ENCODE data around the gene RAPGEF4.
"Not testable (repeated sequence)": the region's sequence is repeated elsewhere in the genome, so short reads cannot be mapped to it uniquely, and the experiment has no call there.

RAPGEF4 gene

DNA sequence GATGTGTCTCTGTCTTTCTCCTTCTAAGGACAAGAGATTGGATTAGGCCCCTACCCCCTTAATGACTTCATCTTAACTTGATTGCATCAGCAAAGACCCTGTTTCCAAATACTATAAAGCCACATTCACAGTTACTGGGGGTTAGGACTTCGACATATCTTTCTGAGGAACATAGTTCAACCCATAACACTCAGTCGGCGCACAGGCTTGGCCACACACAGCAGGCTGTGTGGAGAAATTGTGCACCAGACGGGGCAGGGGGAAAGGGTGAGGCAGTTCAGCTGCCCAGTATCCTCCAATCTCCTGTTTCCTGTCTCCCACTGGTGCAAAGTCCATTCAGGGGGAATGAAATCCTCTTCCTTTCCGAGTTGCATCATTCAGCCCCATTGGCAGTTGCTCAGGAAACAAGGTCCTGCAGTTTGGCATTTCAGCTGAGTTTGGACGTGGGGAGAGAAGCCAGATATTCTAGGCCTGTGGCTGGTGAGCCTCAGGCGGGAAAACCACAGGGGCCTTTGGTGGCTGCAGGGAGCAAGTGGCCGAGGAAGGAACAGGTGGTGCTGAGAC, 9.4 kb upstream of the RAPGEF4 start:
- DNase-seq (ENCODE audit: low spot score) = no peak

DNA sequence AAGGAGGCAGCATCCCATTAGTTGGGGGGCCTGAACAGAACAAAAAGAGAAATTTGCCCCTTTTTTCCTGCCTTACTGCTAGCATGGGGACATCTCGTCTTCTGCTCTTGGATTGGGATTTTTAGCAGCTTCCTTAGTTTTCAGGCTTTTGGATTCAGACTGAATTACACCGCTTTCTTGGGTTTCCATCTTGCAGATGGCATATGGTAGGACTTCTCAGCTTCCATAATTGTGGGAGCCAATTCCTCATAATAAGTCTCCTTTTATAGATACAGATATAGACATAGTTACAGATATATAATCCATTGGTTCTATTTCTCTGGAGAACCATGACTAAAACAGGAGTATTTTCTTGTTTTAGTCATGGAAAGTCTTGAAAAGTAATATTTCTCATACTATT, 5.2 kb upstream of the RAPGEF4 start:
- no peak for DNase-seq (ENCODE audit: low spot score)

DNA sequence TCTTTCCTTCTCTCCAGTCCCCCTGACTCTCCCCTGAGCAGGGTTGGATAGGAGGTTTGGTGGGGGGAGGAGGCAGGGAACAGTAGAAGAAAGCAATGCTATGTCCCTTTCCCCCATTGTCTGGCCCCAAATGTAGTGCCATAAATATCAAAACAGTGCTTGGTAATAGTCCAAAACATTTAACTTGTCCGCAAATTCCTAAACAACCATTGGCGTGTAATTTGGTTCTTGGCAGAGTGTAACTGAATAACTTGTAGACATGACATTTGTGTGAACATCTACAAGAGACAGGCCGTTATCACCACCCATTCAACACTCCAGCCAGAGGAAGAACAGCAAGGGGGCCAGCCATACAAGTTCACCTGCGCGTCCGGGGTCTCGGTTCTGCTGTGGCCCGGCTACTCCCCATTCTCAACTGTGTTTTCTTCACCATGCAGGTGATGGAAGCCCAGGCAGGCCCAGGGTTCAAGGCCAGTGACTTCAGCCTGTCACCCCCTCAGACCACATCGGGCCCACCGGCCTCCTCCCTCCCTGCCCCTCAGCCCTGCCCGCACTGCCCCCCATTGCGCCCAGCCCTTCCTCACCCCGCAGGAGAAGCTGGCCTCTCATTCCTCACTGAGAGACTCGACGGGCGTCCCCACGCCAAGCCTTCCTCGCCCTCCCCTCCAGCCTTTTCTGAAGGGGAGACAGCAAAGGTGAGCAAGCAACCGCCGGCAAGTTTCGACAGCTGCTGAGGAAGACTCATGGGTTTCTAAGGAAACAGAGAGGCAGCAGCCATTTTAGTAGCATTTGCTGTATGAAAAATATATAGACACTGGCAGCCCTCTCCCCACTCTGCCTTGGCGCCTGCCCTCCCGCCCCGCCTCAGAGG, 699 bp upstream of the RAPGEF4 start:
- DNase-seq (ENCODE audit: low spot score) = no peak

DNA sequence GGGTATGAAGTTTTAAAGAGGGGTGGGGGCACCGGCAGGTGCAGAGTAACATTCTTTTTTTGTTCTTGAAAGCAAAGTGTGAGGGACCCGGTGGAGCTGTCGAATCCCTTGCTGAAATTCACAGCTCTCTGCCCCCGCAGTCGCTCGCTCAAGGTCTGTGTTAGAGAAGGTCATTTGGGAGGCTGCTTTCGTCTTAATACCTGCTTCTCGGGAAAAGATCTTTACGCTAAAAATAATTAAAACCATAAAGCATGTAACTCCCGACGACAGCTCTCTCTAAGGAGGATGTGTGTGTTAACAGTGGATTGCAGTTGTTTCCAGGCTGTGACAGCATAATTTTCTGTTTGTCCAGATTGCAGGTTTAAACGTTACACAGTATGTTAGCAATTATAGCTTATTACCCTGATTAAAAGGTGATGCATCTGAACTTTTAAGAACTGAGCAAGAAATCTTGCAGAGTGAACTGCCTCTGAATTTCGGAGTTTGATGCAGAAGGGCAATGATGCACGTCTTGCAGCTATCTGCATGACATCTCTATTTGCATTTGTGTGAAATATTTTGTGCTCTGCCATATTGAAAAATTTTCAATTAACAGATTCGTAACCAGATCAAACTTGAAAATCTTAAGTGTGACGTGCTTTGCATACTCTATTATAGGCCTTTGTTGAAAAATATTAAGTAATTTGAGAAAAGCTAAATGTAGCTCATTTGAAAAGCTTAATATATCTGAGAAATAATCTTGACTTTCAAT, 954 bp downstream of the RAPGEF4 start:
- DNase-seq (ENCODE audit: low spot score) = no peak

DNA sequence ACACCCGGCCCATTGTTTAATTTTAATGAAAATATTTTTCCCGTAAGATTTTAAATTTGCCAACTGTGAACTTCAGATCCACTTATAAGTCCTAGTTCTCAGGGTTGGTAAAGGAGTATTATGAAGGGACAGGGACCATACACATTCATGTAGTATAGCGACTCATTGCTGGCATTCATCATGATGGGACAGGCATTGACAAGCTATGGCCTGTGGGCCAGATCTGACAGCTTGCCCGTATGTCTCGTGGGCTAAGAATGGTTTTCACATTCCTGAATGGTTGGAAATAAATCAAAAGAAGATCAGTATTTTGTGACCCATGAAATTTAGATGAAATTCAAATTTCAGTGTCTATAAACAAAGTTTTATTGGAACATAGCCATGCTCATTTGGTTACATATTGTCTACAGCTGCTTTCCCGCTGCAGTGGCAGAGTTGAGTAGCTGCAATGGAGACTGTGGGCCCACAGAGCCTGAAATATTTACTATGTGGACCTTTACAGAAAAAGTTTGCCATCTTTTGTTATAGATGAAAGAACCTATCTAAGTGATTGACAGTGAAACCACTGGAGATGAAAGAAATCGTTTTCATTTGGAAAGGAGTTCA, 4.1 kb downstream of the RAPGEF4 start:
- no peak for DNase-seq (ENCODE audit: low spot score)

DNA sequence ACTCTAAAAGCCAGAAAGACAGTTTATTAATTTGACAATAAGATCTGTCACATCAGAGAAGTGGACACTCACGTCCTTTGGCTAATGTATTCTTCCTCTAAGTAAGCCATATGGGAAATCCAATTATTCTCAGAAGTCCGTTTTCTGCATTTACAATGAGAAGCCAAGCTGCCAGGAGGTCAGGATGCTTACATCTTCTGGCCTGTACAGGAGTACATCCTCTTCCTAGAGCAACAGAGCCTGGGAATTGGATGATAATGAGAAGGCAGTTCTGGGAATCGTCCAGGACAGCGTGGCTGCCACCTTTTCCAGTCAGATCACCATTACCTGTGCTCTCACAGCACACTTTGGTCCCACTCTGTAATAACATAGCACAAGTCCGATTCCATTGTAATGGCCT, 5.2 kb downstream of the RAPGEF4 start:
- no peak for DNase-seq (ENCODE audit: low spot score)

DNA sequence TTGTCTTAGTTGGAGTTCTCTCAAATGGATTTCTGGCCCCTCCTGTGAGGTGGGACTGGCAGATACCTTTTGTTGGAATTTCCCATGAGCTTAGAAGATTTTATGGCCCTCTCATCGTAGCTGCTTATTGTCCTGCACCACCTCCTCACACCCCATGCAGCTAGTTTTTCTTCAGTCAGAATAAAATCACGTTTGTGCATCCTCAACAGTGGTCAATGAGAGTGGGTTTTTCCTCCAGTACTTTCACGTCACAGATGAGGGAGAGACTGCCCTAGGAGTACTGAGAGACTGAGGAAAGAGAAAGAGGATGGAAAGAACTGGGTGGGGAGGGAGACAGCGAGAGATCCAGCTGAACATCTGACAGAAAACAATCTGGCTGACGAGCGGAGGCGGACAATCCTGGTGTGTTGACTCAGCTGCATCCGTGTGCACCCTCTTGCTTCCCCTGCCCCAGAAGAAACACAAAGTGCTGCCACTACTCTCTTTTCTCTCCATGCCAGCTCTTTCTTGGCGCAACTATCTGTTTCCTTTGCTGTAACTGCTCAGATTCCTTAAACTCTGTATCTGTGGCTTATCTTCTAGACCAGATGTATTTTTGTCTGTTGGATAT, 7.4 kb downstream of the RAPGEF4 start:
- no peak for DNase-seq (ENCODE audit: low spot score)

DNA sequence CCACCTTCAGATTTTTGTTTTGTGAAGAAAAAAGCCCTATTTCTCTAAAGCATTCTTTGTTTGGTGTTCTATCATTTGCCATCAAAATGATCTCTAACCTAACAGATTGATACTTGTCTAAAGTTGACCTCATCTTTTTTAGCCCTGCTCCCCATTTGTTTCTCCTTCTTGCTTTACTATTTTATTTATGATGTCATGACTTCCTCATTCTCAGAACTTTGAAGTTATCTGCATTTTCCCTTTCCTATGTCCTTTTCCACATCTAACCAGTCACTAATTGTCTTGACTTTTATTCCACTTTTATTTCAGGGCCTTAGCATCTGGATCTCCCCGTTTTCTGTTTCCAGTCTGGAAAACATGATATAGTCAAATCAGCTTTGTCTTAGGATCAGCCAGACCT, 8.3 kb downstream of the RAPGEF4 start:
- DNase-seq (ENCODE audit: low spot score) = no peak

DNA sequence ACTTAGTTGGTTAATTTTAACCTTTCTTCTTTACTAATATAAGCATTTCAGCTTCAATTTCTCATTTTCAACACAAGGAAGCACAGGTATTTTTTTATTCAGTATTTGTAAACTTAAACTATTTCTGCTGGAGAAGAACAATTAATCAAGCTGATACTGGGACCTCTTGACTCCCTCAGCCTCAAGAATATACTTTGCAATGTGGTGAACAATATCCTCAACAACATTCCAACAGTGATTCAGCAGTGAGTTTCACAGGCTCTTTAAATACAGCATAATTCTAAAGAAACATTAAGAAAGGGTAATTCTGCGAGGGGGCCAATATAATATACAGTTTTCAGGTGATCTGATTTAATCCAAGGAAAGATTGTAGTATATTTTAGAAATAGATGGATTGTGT, 10.0 kb downstream of the RAPGEF4 start:
- no peak for DNase-seq (ENCODE audit: low spot score)

DNA sequence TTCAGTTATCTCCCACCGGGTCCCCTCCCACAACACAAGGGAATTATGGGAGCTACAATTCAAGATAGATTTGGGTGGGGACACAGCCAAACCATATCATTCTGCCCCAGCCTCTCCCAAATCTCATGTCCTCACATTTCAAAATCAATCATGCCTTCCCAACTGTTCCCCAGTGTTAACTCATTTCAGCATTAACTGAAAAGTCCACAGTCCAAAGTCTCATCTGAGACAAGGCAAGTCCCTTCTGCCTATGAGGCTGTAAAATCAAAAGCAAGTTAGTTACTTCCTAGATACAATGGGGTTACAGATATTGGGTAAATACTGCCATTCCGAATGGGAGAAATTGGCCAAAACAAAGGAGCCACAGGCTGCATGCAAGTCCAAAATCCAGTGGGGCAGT, 12.9 kb downstream of the RAPGEF4 start:
- DNase-seq (ENCODE audit: low spot score) = not testable (repeated sequence)

DNA sequence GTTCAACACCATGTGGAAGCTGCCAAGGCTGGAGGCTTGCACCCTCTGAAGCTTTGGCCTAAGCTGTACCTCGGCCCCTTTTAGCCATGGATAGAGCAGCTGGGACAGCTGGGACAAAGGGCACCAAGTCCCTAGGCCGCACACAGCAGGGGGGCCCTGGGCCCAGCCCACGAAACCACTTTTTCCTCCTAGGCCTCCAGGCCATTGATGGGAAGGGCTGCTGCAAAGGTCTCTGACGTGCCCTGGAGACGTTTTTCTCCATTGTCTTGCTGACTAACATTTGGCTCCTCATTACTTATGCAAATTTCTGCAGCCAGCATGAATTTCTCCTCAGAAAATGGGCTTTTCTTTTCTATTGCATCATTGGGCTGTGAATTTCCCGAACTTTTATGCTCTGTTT, 13.7 kb downstream of the RAPGEF4 start:
- DNase-seq (ENCODE audit: low spot score) = no peak

DNA sequence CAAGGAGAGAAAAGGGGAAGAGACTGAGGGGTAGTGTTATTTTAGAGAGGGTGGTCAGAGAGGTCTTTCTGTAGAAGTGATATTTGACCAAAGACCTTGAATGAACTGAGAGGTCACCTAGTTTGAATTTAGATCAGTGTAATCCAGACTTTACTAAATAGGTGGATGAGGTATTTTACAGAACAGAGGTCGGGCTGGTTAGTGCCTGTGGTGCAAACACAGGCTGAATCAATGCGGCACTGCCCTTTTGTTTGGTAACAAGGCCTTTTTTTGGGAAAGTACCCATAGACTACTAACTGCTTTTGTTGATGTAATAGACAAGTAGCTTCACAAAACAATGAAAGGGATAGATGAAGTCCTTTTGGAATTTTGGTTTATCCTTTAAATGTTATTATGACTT, 15.9 kb downstream of the RAPGEF4 start:
- DNase-seq (ENCODE audit: low spot score) = no peak

DNA sequence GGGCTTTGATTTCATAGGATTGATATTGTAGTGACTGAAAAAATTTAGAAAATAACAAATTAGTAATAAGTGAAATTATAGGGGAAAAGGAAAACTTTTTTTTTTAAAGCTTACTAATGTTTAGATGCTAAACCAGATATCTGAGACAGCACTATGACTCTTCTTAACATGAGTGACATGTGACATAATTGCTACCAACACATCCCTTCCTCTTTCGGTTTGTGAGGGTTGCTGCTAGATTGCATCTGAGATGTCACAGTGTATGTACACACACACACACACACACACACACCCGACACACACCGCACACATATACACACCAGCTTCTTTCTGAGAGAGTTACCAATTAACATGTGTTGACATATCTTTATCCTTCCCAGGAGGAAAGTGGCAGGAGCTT, 18.0 kb downstream of the RAPGEF4 start:
- no peak for DNase-seq (ENCODE audit: low spot score)

DNA sequence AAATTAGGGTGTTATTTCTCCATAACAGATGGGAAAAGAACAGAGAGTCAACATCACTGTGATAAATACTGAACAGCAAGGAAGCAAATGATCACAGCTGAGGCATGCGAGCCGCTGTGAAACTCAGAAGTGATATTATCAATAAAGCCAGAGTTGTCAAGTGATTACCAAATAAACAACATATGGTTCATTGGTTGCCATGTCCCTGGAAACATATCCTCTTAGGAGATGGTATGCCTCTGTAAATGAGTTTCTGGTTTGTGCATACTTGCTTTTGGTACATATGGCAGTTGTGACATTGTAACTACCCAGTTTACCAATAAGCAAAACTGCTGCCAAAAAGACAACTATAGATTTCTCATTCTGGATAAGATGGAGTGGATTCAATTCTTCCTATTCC, 23.8 kb downstream of the RAPGEF4 start:
- DNase-seq (ENCODE audit: low spot score) = no peak

DNA sequence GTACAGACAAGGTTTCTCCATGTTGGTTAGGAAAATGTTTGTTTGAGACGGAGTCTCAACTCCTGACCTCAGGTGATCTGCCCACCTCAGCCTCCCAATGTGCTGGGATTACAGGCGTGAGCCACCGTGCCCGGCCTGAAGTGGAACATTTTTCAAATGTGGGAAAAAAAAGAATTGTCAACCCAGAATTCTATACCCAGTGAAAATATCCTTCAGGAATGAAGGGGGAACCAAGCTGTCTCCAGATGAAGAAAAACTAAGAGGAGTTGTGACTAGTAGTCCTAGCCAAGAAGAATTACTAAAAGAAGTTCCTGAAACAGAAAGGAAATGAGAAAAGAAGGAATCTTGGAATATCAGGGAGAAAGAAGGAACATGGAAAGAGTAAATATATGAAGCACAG, 25.7 kb downstream of the RAPGEF4 start:
- no peak for DNase-seq (ENCODE audit: low spot score)

DNA sequence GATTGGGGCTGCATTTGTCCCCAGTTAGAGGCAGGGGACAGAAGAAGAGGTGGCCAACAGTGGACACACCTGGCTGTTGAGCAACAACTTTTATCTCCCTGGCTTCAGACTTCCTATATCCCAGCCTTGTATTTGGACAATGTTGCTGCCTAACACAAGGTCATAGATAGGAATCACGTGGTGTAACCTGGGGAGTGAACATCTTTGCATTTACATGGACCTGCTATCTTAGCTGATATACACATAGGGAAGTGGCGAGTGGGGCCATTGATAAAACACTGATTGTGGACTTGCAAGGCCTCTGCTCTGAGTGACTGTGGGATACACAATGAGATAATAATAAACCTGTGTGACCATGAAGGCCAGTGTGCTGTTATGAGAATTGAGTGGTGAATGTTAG, 26.9 kb downstream of the RAPGEF4 start:
- DNase-seq (ENCODE audit: low spot score) = no peak

DNA sequence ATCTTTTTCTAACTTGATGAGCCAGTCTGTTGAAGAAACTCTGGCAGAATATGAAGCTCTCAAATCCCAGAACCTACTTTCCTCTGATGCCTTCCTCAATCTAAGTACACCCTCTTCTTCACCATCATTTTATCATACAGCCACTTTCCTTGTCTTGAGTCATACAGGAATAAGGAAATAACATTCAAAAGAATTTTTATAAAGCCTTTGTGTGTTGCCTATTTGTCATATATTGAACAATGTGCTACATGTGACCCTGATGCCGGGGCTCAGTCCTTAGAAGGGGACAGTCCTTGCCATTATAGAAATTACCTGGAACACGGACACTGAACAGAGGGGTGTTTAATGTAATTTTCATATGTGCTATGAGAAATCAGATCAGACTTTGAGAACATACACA, 27.4 kb downstream of the RAPGEF4 start:
- no peak for DNase-seq (ENCODE audit: low spot score)

DNA sequence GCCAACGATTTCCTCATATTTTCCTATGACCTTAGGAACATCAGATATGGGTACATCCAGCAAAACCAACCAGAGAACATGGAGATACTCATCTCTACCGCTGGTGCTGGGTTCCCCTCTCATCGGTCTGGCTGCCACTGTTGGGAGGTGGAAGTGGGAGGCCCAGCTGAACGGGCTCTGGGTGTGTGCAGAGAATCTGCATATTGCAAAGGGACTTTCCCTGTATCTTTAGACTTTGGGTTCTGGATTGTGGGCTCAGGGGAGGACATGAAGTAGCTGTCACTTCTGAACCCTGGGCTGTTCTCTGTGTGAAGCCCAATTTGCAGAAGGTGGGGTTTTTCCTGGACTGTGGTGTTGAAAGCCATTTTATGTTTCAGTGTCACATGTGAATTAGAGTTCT, 30.0 kb downstream of the RAPGEF4 start:
- DNase-seq (ENCODE audit: low spot score) = no peak

DNA sequence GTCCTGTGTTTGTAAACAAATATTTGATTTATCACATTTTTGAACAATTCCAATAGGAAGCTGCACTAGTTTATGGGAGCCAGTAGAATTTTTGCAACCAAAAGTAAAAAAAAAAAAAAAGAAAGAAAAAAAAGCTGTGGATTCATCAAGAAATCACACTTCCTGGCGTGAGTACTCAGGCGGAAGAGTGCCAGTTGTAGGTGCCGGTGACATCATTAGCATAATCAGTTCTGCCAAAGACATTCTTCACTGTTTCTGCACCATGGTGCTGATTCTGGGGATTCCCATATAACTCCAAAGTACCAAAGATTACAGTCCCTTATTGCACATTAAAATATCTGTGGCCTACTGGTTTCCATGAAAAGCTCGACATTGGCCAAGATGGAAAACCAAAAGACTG, 32.8 kb downstream of the RAPGEF4 start:
- DNase-seq (ENCODE audit: low spot score) = no peak

DNA sequence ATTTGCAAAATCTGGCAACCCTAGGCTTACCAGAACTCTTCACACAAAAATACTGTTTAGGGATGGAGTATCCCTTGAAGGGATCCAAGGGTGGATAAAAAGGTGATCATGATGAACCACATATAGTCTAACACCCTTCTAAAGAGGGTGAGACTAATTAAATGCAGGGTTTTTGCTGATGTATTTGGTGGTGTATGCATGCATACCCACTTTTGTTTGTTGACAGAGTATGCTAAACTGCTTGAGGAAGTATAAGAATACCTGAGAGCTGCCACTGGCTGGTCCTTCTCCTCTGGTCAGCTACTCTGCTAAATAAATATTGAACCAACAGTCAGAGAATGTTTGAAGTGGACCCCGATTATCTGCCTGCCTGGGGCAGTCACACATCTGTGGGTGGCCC, 34.2 kb downstream of the RAPGEF4 start:
- DNase-seq (ENCODE audit: low spot score) = no peak

DNA sequence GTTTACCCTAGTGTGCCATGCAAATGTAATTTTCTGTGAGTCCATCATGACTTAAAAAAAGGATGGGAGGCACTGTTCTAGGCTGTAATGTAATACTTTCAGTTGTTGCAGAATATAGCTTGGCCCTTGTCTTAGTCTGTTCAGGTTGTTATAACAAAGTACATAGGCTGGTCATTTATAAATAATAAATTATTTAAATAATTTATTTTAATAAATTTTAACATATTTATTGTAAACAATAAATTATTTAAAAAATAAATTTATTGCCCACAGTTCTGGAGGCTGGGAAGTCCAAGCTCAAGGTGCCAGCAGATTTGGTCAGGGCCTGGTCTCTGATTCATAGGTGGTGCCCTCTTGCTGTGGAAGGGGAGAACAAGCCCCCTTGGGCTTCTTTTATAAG, 35.2 kb downstream of the RAPGEF4 start:
- DNase-seq (ENCODE audit: low spot score) = no peak

DNA sequence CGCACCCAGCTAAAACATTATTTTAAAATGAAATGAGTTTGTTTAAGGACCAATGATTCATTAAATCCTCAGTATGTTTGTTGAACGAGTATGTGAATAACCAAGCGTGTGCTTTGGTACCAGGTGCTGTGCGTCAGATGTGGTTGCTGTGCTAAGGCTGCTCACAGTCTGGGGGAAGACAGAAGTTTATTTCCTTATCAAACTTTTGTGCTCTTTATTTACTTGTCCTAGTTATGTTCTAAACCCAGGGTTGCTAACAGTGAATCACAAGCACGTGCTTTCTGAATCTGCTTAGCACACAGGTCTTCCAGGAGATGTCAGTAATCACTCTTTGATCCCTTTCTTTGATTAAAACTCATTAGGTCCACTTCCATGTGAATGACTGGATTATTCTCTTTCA, 37.0 kb downstream of the RAPGEF4 start:
- DNase-seq (ENCODE audit: low spot score) = no peak

Data from germinal center (tissue), 1 donor.